ENCODE results near the gene PFDN5.

GRCh38 chr12:53295070-53295890 is at the start of gene PFDN5:
- TF ChIP-seq CTCF (conservative IDR thresholded peaks at IDR 0.05; ENCODE audit: low read depth, low read length): no peak
- TF ChIP-seq EZH2 (IDR thresholded peaks at IDR 0.05; ENCODE audit: low read length, unreplicated experiment): no peak
- TF ChIP-seq EZH2phosphoT487 (IDR thresholded peaks at IDR 0.05; ENCODE audit: borderline replicate concordance, low read length): no peak

Data from PC-3 (cell line).